ENCODE data around the gene SMYD2. TPM values are rescaled to one million over a fixed set of nuclear protein-coding genes. Genes with fewer than 3 reads are reported as not detected.

Gene SMYD2
- total and polyA plus RNA-seq, 2 donors (not counting 1 experiment from before 2014, with no cell fraction given) = 23.3 to 39.2 TPM

DNA sequence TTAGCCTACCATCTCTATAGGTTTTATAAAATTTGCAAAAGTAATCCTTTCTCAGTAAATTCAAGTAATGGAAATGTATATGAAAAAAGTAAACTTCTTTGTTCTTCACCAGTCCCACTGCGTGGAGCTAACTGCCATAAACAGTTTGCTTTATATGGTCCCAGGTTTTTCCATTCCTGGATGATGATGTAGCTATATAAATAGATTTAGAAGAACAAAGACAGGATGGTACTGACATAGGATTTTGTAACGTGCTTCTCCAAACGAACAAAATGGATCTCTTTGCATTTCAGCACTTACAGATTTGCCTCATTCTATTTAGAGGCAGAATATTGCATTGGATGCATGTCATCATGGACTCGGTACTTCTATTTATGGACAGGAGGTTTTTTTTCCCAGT lies 57.3 kb downstream of the SMYD2 start:
- peak in 1 of 2 donors; percentile 24 for DNase-seq (ENCODE audit: low read depth in 2 of 2)
- Histone ChIP-seq H3K9me3 (ENCODE audit: control insufficient read depth, insufficient read depth, low read depth, low read length) (no peaks in the 10 kb centered on the region), H3K27me3 (ENCODE audit: control insufficient read depth, insufficient read depth, low read length) (no peaks in the 10 kb centered on the region), H3K4me2 (ENCODE audit: extremely low read depth, insufficient read depth, low read length) (no peak overlapping the region), H3K36me3 (ENCODE audit: control insufficient read depth, insufficient read depth, low read length) (peaks cover 2% of the 10 kb centered on the region), H3K4me1 (ENCODE audit: control insufficient read depth, extremely low read depth, insufficient read depth, low read length) (peaks cover 2% of the 10 kb centered on the region), H3K4me3 (replicated peaks in 1 of 4; ENCODE audit: control extremely low read depth in 1 of 4, insufficient read depth in 1 of 4, low read depth in 3 of 4, low read length in 4 of 4) (no peak overlapping the region), H3K27ac (ENCODE audit: insufficient read depth, low read length) (no peak overlapping the region), H4K20me1 (ENCODE audit: control insufficient read depth, extremely low read depth, insufficient read depth, low read length) (no peaks in the 10 kb centered on the region), H2AFZ (ENCODE audit: low read length) (no peak overlapping the region), H3K79me2 (ENCODE audit: control insufficient read depth, insufficient read depth, low read length) (no peaks in the 10 kb centered on the region), H3K9ac (ENCODE audit: insufficient read depth, low read length) (no peak overlapping the region)
- TF ChIP-seq, protein P1, sequence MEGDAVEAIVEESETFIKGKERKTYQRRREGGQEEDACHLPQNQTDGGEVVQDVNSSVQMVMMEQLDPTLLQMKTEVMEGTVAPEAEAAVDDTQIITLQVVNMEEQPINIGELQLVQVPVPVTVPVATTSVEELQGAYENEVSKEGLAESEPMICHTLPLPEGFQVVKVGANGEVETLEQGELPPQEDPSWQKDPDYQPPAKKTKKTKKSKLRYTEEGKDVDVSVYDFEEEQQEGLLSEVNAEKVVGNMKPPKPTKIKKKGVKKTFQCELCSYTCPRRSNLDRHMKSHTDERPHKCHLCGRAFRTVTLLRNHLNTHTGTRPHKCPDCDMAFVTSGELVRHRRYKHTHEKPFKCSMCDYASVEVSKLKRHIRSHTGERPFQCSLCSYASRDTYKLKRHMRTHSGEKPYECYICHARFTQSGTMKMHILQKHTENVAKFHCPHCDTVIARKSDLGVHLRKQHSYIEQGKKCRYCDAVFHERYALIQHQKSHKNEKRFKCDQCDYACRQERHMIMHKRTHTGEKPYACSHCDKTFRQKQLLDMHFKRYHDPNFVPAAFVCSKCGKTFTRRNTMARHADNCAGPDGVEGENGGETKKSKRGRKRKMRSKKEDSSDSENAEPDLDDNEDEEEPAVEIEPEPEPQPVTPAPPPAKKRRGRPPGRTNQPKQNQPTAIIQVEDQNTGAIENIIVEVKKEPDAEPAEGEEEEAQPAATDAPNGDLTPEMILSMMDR (conservative IDR thresholded peaks at IDR 0.05 in 1 of 2, IDR thresholded peaks at IDR 0.05 in 1 of 2; ENCODE audit: low read depth in 1 of 2, low read length in 2 of 2) = no peak
- TF ChIP-seq EZH2 (IDR thresholded peaks at IDR 0.05; ENCODE audit: low read length, missing control alignments) = no peak

DNA sequence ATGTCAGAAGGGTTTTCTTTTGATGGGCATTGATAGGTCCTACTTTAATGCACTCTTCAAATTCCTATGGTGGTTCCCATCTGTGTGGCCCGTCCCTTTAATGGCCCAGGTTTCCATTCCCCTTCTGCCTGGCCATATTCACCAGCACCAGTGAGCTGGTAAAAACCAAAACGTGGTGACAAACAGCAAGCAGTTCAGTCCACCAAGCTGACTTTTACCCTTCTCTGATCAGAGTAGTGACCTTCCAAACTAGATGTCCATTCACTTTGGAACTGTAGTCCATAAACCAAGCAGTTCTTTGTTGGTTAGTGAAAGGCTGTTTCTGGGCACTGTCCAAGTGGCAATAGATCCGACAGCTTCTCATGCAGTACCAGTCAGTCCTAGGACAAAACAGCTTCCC lies 60.5 kb downstream of the SMYD2 start:
- no peak overlapping the region for H2AFZ ChIP-seq (ENCODE audit: low read length)
- H3K4me1 ChIP-seq (ENCODE audit: control insufficient read depth, extremely low read depth, insufficient read depth, low read length) = no peaks in the 10 kb centered on the region
- no peaks in the 10 kb centered on the region for H4K20me1 ChIP-seq (ENCODE audit: control insufficient read depth, extremely low read depth, insufficient read depth, low read length)
- TF ChIP-seq, protein P1 (conservative IDR thresholded peaks at IDR 0.05 in 1 of 2, IDR thresholded peaks at IDR 0.05 in 1 of 2; ENCODE audit: low read depth in 1 of 2, low read length in 2 of 2) = no peak
- no peak for TF ChIP-seq EZH2 (IDR thresholded peaks at IDR 0.05; ENCODE audit: low read length, missing control alignments)
- H3K27me3 ChIP-seq (ENCODE audit: control insufficient read depth, insufficient read depth, low read length) = no peaks in the 10 kb centered on the region
- H3K36me3 ChIP-seq (ENCODE audit: control insufficient read depth, insufficient read depth, low read length) = peaks cover 2% of the 10 kb centered on the region
- H3K4me2 ChIP-seq (ENCODE audit: extremely low read depth, insufficient read depth, low read length) = no peak overlapping the region
- H3K9me3 ChIP-seq (ENCODE audit: control insufficient read depth, insufficient read depth, low read depth, low read length) = no peaks in the 10 kb centered on the region
- no peak overlapping the region for H3K4me3 ChIP-seq (replicated peaks in 1 of 4; ENCODE audit: control extremely low read depth in 1 of 4, insufficient read depth in 1 of 4, low read depth in 3 of 4, low read length in 4 of 4)
- no peak overlapping the region for H3K9ac ChIP-seq (ENCODE audit: insufficient read depth, low read length)
- H3K27ac ChIP-seq (ENCODE audit: insufficient read depth, low read length) = no peak overlapping the region
- H3K79me2 ChIP-seq (ENCODE audit: control insufficient read depth, insufficient read depth, low read length) = no peaks in the 10 kb centered on the region
- DNase-seq (ENCODE audit: low read depth in 2 of 2) = no peak

DNA sequence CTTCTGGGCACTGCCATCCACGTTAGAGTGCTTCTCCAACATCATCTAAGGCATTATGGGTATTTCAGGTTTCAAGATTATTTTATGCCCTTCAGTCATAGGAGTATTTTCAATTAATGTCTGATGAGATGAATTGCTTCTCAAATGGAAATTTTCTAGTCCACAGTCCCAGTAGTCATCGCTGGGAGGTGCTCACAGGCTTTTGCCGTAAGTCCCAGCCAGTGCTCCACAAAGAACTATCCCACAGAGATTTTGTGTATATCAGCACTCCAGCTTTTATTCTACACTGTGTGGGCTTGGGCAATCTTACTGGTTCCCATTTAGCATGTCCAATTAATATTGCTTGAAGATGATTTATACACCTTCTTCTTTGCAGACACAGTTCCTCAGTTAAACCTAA lies 61.0 kb downstream of the SMYD2 start:
- Histone ChIP-seq H2AFZ (ENCODE audit: low read length) (no peak overlapping the region), H3K27me3 (ENCODE audit: control insufficient read depth, insufficient read depth, low read length) (no peaks in the 10 kb centered on the region), H3K4me1 (ENCODE audit: control insufficient read depth, extremely low read depth, insufficient read depth, low read length) (no peaks in the 10 kb centered on the region), H3K27ac (ENCODE audit: insufficient read depth, low read length) (no peak overlapping the region), H3K4me3 (replicated peaks in 1 of 4; ENCODE audit: control extremely low read depth in 1 of 4, insufficient read depth in 1 of 4, low read depth in 3 of 4, low read length in 4 of 4) (no peak overlapping the region), H3K79me2 (ENCODE audit: control insufficient read depth, insufficient read depth, low read length) (no peaks in the 10 kb centered on the region), H3K4me2 (ENCODE audit: extremely low read depth, insufficient read depth, low read length) (no peak overlapping the region), H4K20me1 (ENCODE audit: control insufficient read depth, extremely low read depth, insufficient read depth, low read length) (no peaks in the 10 kb centered on the region), H3K9ac (ENCODE audit: insufficient read depth, low read length) (no peak overlapping the region), H3K36me3 (ENCODE audit: control insufficient read depth, insufficient read depth, low read length) (peaks cover 2% of the 10 kb centered on the region), H3K9me3 (ENCODE audit: control insufficient read depth, insufficient read depth, low read depth, low read length) (no peaks in the 10 kb centered on the region)
- TF ChIP-seq EZH2 (IDR thresholded peaks at IDR 0.05; ENCODE audit: low read length, missing control alignments) = no peak
- TF ChIP-seq, protein P1 (conservative IDR thresholded peaks at IDR 0.05 in 1 of 2, IDR thresholded peaks at IDR 0.05 in 1 of 2; ENCODE audit: low read depth in 1 of 2, low read length in 2 of 2) = peak in 1 of 2 donors; percentile 10
- DNase-seq (ENCODE audit: low read depth in 2 of 2) = no peak
